Stimulated activated CD8-positive, alpha-beta memory T cell treated with anti-CD3 and anti-CD28 coated beads, Interleukin-4, amount 100 ng/mL, for 1 hour (primary cell): ENCODE data around the gene PPP1CB.
A peak's percentile ranks its signal among the peaks of the same experiment; 100 is the strongest.

Experiments
- DNase-seq, 2 donors: peaks; one replicate each; pipeline ENCODE4 v3.0.0-alpha.2; 2020; ENCODE audit warnings: low read depth in 2 of 2, low spot score in 1 of 2

The PPP1CB gene

GRCh38 chr2:28745225-28745624, 6.4 kb upstream of the PPP1CB start:
- no peak for DNase-seq

DNA sequence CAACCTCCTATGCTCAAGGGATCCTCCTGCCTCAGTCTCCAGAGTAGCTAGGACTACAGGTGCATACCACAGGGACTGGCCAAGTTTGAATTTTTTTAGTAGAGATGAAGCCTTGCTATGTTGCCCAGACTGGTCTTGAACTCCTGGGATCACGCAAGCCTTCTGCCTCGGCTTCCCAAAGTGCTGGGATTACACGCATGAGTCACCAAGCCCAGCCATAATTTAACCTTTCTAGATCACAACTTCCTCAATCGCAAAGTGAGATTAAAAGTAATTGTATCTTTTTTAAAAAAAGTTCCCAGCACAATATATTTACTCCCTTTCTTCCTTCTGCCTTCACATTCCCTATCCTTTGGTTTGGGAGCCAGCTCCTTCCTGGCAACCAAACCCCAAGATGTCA, 5.8 kb upstream of the PPP1CB start:
- no peak for DNase-seq

DNA sequence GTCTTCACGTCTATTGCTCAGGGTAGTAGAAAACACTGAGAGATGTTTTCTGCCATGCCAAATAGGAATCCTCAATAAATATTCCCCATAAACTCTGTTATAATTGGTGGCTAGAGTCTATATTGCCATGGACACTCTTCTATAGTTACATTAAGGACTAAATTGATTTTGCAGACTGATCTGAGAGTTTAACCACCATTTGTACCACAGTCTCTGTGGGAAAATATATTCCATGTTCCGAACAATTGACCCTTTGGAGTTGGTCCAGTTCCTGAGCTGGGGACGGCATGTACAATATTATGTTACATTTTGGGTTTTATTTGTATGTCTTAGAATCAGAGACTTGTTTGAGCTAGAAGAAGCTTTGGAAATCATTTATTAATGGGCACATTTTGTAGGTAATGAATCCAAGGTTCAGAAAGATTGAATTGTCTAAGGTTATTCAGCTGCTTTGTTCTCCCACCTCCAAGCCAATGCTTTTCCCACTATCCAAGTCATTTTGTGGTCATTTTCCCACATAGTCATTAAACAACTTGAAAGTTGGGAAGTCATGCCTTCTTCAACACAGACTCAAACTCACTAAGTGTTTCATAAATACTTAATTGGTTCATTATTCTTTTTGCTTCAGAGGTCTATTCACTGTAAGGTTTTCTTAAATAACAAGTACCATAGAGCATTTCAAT, 5.1 kb upstream of the PPP1CB start:
- DNase-seq: no peak

GRCh38 chr2:28747714-28748113, 3.9 kb upstream of the PPP1CB start:
- no peak for DNase-seq

- no peak for DNase-seq
These were observed 3.5 kb upstream of the PPP1CB start for GRCh38 chr2:28748176-28748575.

DNA sequence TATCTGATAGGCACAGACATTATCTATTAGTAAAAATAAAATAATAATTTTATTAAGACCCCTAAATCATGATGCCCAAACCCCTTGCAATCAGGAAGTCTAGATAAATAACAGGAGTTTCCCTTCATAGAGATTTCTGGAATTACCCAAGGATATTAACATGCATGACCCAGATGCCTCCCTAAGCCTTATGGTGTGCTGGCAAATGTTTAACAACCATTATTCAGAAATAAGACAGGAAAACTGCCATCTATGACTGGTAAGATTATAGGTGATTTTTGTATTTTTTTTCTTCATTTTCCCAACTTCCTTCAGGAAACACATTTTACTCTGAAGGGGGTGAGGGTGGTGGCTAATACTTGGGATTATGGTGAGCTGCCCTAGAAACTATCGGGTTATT, 2.7 kb upstream of the PPP1CB start:
- no peak for DNase-seq

DNA sequence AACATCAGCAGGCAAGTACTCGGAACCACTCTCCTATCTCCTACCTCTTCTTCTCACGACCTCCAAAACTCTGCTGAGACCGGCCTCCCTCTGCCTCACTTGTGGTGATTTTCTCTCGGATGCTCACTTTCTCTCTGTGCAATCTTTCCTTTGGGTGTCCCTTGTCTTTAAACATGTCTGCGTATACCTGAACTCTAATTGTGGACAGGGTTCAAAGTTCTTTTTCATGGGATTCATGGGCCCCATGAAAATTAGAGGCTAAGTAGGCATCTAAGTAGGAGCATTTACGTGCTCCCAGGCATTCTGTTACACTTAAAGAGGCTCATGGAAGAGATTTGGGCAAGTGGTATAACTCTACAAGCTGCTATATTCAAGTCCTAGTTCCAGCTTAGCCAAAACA, 2.1 kb upstream of the PPP1CB start:
- DNase-seq: no peak

GRCh38 chr2:28750316-28751251, 1.0 kb upstream of the PPP1CB start:
- peak in 1 of 2 donors; percentile 17 for DNase-seq

GRCh38 chr2:28751956-28752630, 463 bp downstream of the PPP1CB start:
- peak in 1 of 2 donors; percentile 5 for DNase-seq

GRCh38 chr2:28752631-28753376, 1.2 kb downstream of the PPP1CB start:
- no peak for DNase-seq

DNA sequence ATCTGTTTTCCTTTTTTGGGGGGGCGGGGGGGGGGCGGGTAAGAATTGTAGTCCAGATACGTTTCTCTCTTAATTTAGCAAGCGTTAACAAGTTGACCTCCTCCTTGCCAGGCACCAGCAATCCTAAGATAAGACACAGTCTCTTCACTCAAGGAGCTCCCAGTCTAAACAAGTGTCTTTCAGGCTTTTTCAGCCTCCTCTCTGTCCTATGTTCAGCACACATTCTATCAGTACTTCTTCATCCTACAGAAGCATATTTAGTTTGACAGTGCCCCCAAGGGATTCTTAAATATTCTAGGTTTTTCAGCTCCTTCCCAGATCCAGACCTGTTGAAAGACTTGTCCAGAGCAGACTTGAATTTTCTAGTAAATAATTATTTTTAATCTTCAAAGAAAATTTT, 2.7 kb downstream of the PPP1CB start:
- DNase-seq: no peak

DNA sequence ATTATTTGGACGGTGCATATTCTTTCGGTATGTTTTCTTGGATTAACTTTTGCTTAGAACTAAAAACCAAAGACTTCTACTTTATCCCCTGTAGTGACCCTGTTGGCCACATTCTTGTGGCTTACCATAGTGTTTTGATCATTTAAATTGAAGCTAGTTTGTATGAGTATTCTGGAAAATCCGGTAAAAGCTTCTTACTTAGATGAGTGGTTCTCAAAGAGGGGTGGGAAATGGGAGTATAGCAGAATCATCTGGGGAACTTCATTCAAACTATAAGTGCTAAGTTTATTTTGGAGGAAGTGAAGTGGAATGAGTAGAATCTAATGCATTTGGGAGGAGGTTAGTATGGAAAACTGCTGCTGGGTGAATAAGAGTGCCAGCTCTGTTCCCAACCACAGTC, 3.8 kb downstream of the PPP1CB start:
- no peak for DNase-seq

DNA sequence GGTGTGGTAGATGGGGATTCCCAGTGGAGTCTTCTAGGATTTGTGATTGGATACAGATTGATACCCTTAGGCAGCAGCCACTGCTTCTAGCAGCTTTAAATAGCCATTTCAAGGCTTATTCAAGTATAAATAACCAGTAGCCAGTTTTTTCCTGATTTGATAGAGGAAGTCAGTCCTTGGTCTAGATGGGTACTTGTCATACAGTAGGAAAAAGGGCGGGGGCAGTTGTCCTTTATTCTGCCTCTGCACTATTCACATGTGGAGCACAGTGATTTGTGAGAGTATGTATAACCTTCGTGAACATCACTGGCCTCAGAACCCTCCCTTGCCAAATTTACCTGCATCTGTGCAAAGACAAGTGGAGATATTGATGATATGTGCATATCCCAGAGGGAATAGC, 6.8 kb downstream of the PPP1CB start:
- DNase-seq: no peak

DNA sequence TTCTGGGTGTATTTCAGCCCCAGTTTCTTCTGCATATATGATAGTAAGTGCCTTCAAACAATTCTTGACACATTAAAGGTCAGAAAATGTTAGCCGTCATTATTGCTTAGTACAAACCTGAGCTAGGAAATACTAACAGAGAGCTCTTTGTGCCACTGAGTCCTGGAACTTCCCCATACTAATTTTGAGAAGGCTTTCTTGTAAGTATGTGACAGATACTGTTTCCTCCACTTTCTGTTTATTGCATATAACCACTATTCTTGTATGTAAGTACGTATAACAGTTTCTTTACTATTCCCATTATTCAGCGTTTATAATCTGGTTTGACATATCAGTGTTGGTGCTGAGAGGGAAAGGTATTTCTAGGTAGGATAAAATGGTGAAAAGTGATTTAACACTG, 9.8 kb downstream of the PPP1CB start:
- no peak for DNase-seq

GRCh38 chr2:28764909-28765711, 13.5 kb downstream of the PPP1CB start:
- DNase-seq: no peak

GRCh38 chr2:28766070-28766469, 14.4 kb downstream of the PPP1CB start:
- no peak for DNase-seq

- DNase-seq: no peak
These were observed 15.7 kb downstream of the PPP1CB start for GRCh38 chr2:28767337-28767736.

DNA sequence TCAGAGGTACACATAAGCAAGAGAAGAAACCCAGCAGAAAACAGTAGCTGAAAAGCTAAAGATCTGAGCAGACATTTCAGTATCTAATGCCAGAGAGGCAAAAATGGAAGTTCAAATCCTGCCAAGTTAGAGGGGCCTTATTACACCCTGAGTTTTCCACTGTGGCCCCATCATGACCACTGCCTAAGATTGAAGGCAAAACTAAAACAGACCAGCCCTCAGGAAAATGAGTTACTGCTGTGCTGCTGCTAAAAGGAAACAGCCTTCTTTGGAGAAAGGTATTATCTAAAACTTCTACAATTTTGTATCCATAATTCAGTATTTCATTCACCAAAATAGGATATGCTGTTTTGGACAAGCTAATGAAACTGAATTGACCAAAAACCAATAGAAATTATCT, 16.8 kb downstream of the PPP1CB start:
- no peak for DNase-seq

DNA sequence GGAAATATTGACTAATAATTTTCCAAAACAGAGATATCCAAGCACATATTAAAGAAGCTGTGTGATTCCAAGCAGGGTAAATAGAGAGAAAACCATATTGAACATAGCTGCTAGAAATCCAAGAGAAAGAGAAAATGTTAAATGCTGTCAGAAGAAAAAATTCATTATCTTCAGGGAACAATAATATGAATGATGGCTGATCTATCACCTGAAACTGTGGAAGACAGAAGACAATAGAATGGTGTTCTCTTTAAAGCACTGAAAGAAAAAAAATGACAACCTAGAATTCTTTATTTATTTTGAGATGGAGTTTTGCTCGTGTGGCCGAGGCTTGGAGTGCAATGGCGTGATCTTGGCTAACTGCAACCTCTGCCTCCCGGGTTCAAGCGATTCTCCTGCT, 17.3 kb downstream of the PPP1CB start:
- no peak for DNase-seq

GRCh38 chr2:28772351-28772750, 20.7 kb downstream of the PPP1CB start:
- no peak for DNase-seq
